ENCODE results near the gene HYAL3.
A peak's percentile ranks its signal among the peaks of the same experiment; 100 is the strongest.

The HYAL3 gene

DNA sequence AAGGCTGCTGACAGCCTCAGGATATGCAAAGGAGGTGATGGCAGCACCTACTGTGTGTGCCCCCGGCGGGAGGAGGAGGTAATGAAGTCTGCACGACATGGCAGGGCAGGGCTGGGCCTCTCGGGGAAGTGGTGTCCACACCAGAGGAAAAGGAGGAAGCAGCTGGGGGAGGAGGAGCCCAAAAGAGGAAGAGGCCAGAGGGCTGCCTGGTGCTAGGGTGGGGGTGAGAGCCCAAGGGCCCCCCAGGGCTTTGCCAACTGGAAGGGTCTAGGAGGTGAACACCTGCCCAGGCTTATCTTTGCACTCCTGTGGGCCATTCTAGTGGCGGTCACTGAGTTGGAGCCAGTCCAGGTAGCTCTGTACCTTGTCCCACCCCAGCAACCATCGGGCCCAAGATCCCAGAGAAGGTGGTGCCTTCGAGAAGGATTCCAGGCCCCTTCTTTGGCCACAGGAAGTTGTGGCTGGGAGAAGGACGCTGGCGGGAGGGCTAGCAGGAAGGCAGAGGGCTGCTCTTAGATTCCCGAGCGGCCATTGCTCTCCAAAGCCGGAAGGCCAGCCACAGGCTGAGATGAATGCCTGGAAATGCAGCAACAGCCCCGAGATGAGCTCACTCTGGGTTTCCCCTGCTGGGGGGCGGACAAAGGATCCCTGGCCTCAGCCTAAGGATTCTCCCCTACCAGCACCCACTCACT is 56.2 kb downstream of the HYAL3 start:
- H2AFZ ChIP-seq (ENCODE audit: low read depth, low read length, severe bottlenecking): no peak overlapping the region
- no peaks in the 10 kb centered on the region for H3K36me3 ChIP-seq (ENCODE audit: low read length)
- peak overlapping the region; percentile 14; the same call in 1 of the 2 replicates for H3K9ac ChIP-seq (ENCODE audit: low read length)
- H4K20me1 ChIP-seq (ENCODE audit: low read depth, low read length): no peaks in the 10 kb centered on the region
- H3K9me3 ChIP-seq (ENCODE audit: insufficient read depth, low read length): no peaks in the 10 kb centered on the region
- TF ChIP-seq, protein P1, sequence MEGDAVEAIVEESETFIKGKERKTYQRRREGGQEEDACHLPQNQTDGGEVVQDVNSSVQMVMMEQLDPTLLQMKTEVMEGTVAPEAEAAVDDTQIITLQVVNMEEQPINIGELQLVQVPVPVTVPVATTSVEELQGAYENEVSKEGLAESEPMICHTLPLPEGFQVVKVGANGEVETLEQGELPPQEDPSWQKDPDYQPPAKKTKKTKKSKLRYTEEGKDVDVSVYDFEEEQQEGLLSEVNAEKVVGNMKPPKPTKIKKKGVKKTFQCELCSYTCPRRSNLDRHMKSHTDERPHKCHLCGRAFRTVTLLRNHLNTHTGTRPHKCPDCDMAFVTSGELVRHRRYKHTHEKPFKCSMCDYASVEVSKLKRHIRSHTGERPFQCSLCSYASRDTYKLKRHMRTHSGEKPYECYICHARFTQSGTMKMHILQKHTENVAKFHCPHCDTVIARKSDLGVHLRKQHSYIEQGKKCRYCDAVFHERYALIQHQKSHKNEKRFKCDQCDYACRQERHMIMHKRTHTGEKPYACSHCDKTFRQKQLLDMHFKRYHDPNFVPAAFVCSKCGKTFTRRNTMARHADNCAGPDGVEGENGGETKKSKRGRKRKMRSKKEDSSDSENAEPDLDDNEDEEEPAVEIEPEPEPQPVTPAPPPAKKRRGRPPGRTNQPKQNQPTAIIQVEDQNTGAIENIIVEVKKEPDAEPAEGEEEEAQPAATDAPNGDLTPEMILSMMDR (IDR thresholded peaks at IDR 0.05; ENCODE audit: insufficient read depth, low read length, poor library complexity, severe bottlenecking): no peak
- no peak for TF ChIP-seq EZH2phosphoT487 (conservative IDR thresholded peaks at IDR 0.05; ENCODE audit: low read length)
- no peak overlapping the region for H3K4me3 ChIP-seq (ENCODE audit: insufficient read depth, low read length, poor library complexity, severe bottlenecking)
- peaks cover 10% of the 10 kb centered on the region for H3F3A ChIP-seq (ENCODE audit: insufficient read depth)
- peak overlapping the region; percentile 20 for H3K4me2 ChIP-seq (ENCODE audit: low read depth, low read length, poor library complexity, severe bottlenecking)
- H3K9me2 ChIP-seq (replicated peaks; ENCODE audit: insufficient read depth, low read length): no peaks in the 10 kb centered on the region
- peak overlapping the region; percentile 66 for H3K27ac ChIP-seq (ENCODE audit: low read depth, low read length)
- no peaks in the 10 kb centered on the region for H3K27me3 ChIP-seq (ENCODE audit: low read length)
- peaks cover 78% of the 10 kb centered on the region for H3K79me2 ChIP-seq (ENCODE audit: insufficient read depth, low read length)
